Astrocyte (in vitro differentiated cells and primary cell): ENCODE data around the gene NMT2. TPM values are rescaled to one million over a fixed set of nuclear protein-coding genes. Genes with fewer than 3 reads are reported as not detected.

Experiments used
- DNase-seq: peaks from one replicate; pipeline ENCODE4 v3.0.0-alpha.2; 2010; ENCODE audit warnings: low read depth
- FAIRE-seq: peaks from 2 replicates; lab custom pipeline; 2011; peaks lifted over from hg19 to GRCh38; lab: Jason Lieb, UNC
- H2AFZ ChIP-seq: 2 replicates; pipeline ENCODE4 v1.6.0; 2012; ENCODE audit warnings: low read depth, low read length, inconsistent platforms
- H3K27ac ChIP-seq: 2 replicates; pipeline ENCODE4 v1.5.1; 2011; ENCODE audit warnings: low read depth, low read length, inconsistent platforms
- H3K27me3 ChIP-seq: 2 replicates; pipeline ENCODE4 v1.6.0; 2011; ENCODE audit warnings: low read length, inconsistent platforms; ENCODE audit not compliant: insufficient read depth
- H3K36me3 ChIP-seq: 2 replicates; pipeline ENCODE4 v1.5.1; 2011; ENCODE audit warnings: low read length, inconsistent platforms; ENCODE audit not compliant: insufficient read depth
- H3K4me1 ChIP-seq: 2 replicates; pipeline ENCODE4 v1.5.1; 2011; ENCODE audit warnings: low read length, inconsistent platforms; ENCODE audit not compliant: insufficient read depth
- H3K4me2 ChIP-seq: 2 replicates; pipeline ENCODE4 v1.6.0; 2012; ENCODE audit warnings: low read length, inconsistent platforms
- H3K4me3 ChIP-seq: 2 replicates; pipeline ENCODE4 v1.5.1; 2011; ENCODE audit warnings: low read depth, mild to moderate bottlenecking, low read length, inconsistent platforms; ENCODE audit not compliant: insufficient read depth
- H3K79me2 ChIP-seq: 2 replicates; pipeline ENCODE4 v1.6.0; 2012; ENCODE audit warnings: mild to moderate bottlenecking, low read length, inconsistent platforms; ENCODE audit not compliant: insufficient read depth
- H3K9ac ChIP-seq: 2 replicates; pipeline ENCODE4 v1.6.0; 2012; ENCODE audit warnings: mild to moderate bottlenecking, low read length, inconsistent platforms
- H3K9me3 ChIP-seq: 2 replicates; pipeline ENCODE4 v1.5.1; 2012; ENCODE audit warnings: low read depth, mild to moderate bottlenecking, low read length, inconsistent platforms; ENCODE audit not compliant: insufficient read depth
- H4K20me1 ChIP-seq: 2 replicates; pipeline ENCODE4 v1.6.0; 2012; ENCODE audit warnings: low read length, inconsistent platforms; ENCODE audit not compliant: insufficient read depth
- H3K27ac Mint-ChIP-seq: one replicate; pipeline ENCODE4 v1.8.0; 2021; ENCODE audit warnings: mild to moderate bottlenecking, mixed read lengths; ENCODE audit not compliant: unreplicated experiment
- H3K27me3 Mint-ChIP-seq: one replicate; pipeline ENCODE4 v1.8.0; 2021; ENCODE audit warnings: low read depth, mixed read lengths; ENCODE audit not compliant: unreplicated experiment
- H3K36me3 Mint-ChIP-seq: one replicate; pipeline ENCODE4 v1.8.0; 2021; ENCODE audit warnings: low read depth, mixed read lengths; ENCODE audit not compliant: unreplicated experiment
- H3K4me1 Mint-ChIP-seq: one replicate; pipeline ENCODE4 v1.8.0; 2021; ENCODE audit warnings: low read depth, mixed read lengths; ENCODE audit not compliant: unreplicated experiment
- H3K4me3 Mint-ChIP-seq: one replicate; pipeline ENCODE4 v1.8.0; 2021; ENCODE audit warnings: mild to moderate bottlenecking, moderate library complexity, mixed read lengths; ENCODE audit not compliant: unreplicated experiment
- H3K9me3 Mint-ChIP-seq: one replicate; pipeline ENCODE4 v1.8.0; 2021; ENCODE audit warnings: mild to moderate bottlenecking, mixed read lengths; ENCODE audit not compliant: unreplicated experiment
- CTCF ChIP-seq: IDR thresholded peaks from 2 replicates; pipeline ENCODE4 v1.5.1; 2011; ENCODE audit warnings: low read depth, mild to moderate bottlenecking, inconsistent platforms, low read length, moderate library complexity; ENCODE audit not compliant: insufficient read depth
- EZH2 ChIP-seq: IDR thresholded peaks from 2 replicates; pipeline ENCODE4 v1.6.1; 2012; ENCODE audit warnings: mild to moderate bottlenecking, low read length, inconsistent platforms; ENCODE audit not compliant: insufficient read depth
- total RNA-seq: library from RNA; stranded (reverse); gene quantifications from 2 replicates; pipeline ENCODE4 v1.2.1, GENCODE V29; 2021

NMT2 gene
- total RNA-seq, 1 donor from 2014 or later: 22.1 TPM

- Mint-ChIP-seq H3K9me3 (no peaks in the 10 kb centered on the region), H3K27me3 (no peaks in the 10 kb centered on the region), H3K4me1 (no peaks in the 10 kb centered on the region), H3K4me3 (no peak overlapping the region), H3K27ac (no peak overlapping the region), H3K36me3 (peaks cover 23% of the 10 kb centered on the region)
- H3K9ac ChIP-seq: no peak overlapping the region
- H3K36me3 ChIP-seq: peaks cover 31% of the 10 kb centered on the region
- no peaks in the 10 kb centered on the region for H3K27me3 ChIP-seq
- peaks cover 14% of the 10 kb centered on the region for H4K20me1 ChIP-seq
- H3K4me2 ChIP-seq: no peak overlapping the region
- no peak overlapping the region for H3K4me3 ChIP-seq
- TF ChIP-seq CTCF (peak; percentile 97), EZH2 (no peak)
- peaks cover 10% of the 10 kb centered on the region for H3K79me2 ChIP-seq
- no peak overlapping the region for H2AFZ ChIP-seq
- peak; percentile 17 for FAIRE-seq
- peak; percentile 20 for DNase-seq
- H3K9me3 ChIP-seq: no peaks in the 10 kb centered on the region
- no peak overlapping the region for H3K27ac ChIP-seq
- H3K4me1 ChIP-seq: no peaks in the 10 kb centered on the region
These were observed 62.0 kb downstream of the NMT2 start for GRCh38 chr10:15106352-15107013.

- Histone ChIP-seq H3K4me1 (peaks cover 4% of the 10 kb centered on the region), H3K79me2 (peaks cover 40% of the 10 kb centered on the region), H3K4me3 (no peak overlapping the region), H3K9ac (no peak overlapping the region), H4K20me1 (peaks cover 29% of the 10 kb centered on the region), H3K27me3 (no peaks in the 10 kb centered on the region), H3K4me2 (no peak overlapping the region), H3K36me3 (peaks cover 31% of the 10 kb centered on the region), H3K27ac (no peak overlapping the region), H2AFZ (no peak overlapping the region), H3K9me3 (no peaks in the 10 kb centered on the region)
- Mint-ChIP-seq H3K27ac (no peak overlapping the region), H3K9me3 (no peaks in the 10 kb centered on the region), H3K27me3 (no peaks in the 10 kb centered on the region), H3K4me3 (no peak overlapping the region), H3K4me1 (peaks cover 10% of the 10 kb centered on the region), H3K36me3 (peaks cover 20% of the 10 kb centered on the region)
- no peak for TF ChIP-seq CTCF
- TF ChIP-seq EZH2: no peak
- DNase-seq (no peak), FAIRE-seq (no peak)
These were observed 65.0 kb downstream of the NMT2 start for GRCh38 chr10:15103513-15103912.

- peaks cover 50% of the 10 kb centered on the region for H3K79me2 ChIP-seq
- no peak for DNase-seq
These were observed 68.6 kb downstream of the NMT2 start for GRCh38 chr10:15099886-15100285.

More at GRCh38 chr10:15099886-15100285, 68.6 kb downstream of the NMT2 start:
- peaks cover 14% of the 10 kb centered on the region for H3K36me3 Mint-ChIP-seq
- H3K9me3 Mint-ChIP-seq: no peaks in the 10 kb centered on the region
- peaks cover 10% of the 10 kb centered on the region for H3K4me1 Mint-ChIP-seq
- no peaks in the 10 kb centered on the region for H3K27me3 Mint-ChIP-seq
- H3K4me1 ChIP-seq: peaks cover 12% of the 10 kb centered on the region
- peak overlapping the region; percentile 73 for H3K4me3 Mint-ChIP-seq
- H3K27ac Mint-ChIP-seq: no peak overlapping the region
- H3K27me3 ChIP-seq: no peaks in the 10 kb centered on the region
- no peak overlapping the region for H3K4me2 ChIP-seq
- no peaks in the 10 kb centered on the region for H3K9me3 ChIP-seq
- H3K27ac ChIP-seq: no peak overlapping the region
- H4K20me1 ChIP-seq: peaks cover 29% of the 10 kb centered on the region
- no peak overlapping the region for H2AFZ ChIP-seq
- no peak overlapping the region for H3K9ac ChIP-seq
- TF ChIP-seq EZH2 (no peak), CTCF (no peak)
- peaks cover 19% of the 10 kb centered on the region for H3K36me3 ChIP-seq
- H3K4me3 ChIP-seq: no peak overlapping the region
- FAIRE-seq: no peak
